H9 (cell line): ENCODE data around the gene C3orf49. TPM values are rescaled to one million over a fixed set of nuclear protein-coding genes. Genes with fewer than 3 reads are reported as not detected.

Experiments
- DNase-seq: peaks from one replicate; pipeline ENCODE4 v3.0.0-alpha.2; 2017
- H2AFZ ChIP-seq: one replicate; pipeline ENCODE4 v1.6.1; 2013; ENCODE audit warnings: mild to moderate bottlenecking, low read length, control low read depth, moderate library complexity
- H2AK5ac ChIP-seq: 2 replicates; pipeline ENCODE4 v1.6.1; 2013; ENCODE audit warnings: low read length, control low read depth, mixed read lengths; ENCODE audit not compliant: insufficient read length
- H2BK120ac ChIP-seq: one replicate; pipeline ENCODE4 v1.6.1; 2013; ENCODE audit warnings: low read depth, mild to moderate bottlenecking, low read length, control low read depth, inconsistent platforms; ENCODE audit not compliant: poor library complexity, severe bottlenecking
- H2BK12ac ChIP-seq: 2 replicates; pipeline ENCODE4 v1.6.1; 2013; ENCODE audit warnings: low read length, control low read depth, mixed read lengths, low read depth; ENCODE audit not compliant: insufficient read length
- H2BK15ac ChIP-seq: 2 replicates; pipeline ENCODE4 v1.6.1; 2013; ENCODE audit warnings: low read depth, low read length, control low read depth
- H2BK20ac ChIP-seq: one replicate; pipeline ENCODE4 v1.6.1; 2013; ENCODE audit warnings: low read depth, mild to moderate bottlenecking, low read length, control low read depth, inconsistent platforms; ENCODE audit not compliant: poor library complexity, severe bottlenecking
- H2BK5ac ChIP-seq: 2 replicates; pipeline ENCODE4 v1.6.1; 2013; ENCODE audit warnings: low read length, control low read depth, mixed read lengths; ENCODE audit not compliant: insufficient read length
- H3K14ac ChIP-seq: 2 replicates; pipeline ENCODE4 v1.6.1; 2013; ENCODE audit warnings: low read length, control low read depth; ENCODE audit not compliant: insufficient read depth
- H3K18ac ChIP-seq: 2 replicates; pipeline ENCODE4 v1.6.1; 2013; ENCODE audit warnings: low read depth, mild to moderate bottlenecking, mixed read lengths, low read length, control low read depth; ENCODE audit not compliant: insufficient read length
- H3K23ac ChIP-seq: 2 replicates; pipeline ENCODE4 v1.6.1; 2013; ENCODE audit warnings: low read length, control low read depth, mixed read lengths, low read depth; ENCODE audit not compliant: insufficient read length
- H3K23me2 ChIP-seq: 2 replicates; pipeline ENCODE4 v1.6.1; 2013; ENCODE audit warnings: low read depth, mild to moderate bottlenecking, mixed read lengths, low read length, control low read depth; ENCODE audit not compliant: insufficient read length, poor library complexity, severe bottlenecking
- H3K27ac ChIP-seq: 2 replicates; pipeline ENCODE4 v1.5.1; 2013; ENCODE audit warnings: low read length, control low read depth, mixed read lengths, low read depth; ENCODE audit not compliant: insufficient read length
- H3K27me3 ChIP-seq: 2 replicates; pipeline ENCODE4 v1.6.1; 2013; ENCODE audit warnings: low read length, control low read depth, inconsistent platforms; ENCODE audit not compliant: insufficient read depth
- H3K4ac ChIP-seq: 2 replicates; pipeline ENCODE4 v1.6.1; 2013; ENCODE audit warnings: low read depth, mild to moderate bottlenecking, control low read depth, inconsistent platforms, low read length, moderate library complexity
- H3K4me1 ChIP-seq: 2 replicates; pipeline ENCODE4 v1.6.1; 2013; ENCODE audit warnings: low read length, control low read depth, inconsistent platforms; ENCODE audit not compliant: insufficient read depth
- H3K4me2 ChIP-seq: 2 replicates; pipeline ENCODE4 v1.6.1; 2013; ENCODE audit warnings: low read length, control low read depth, mixed read lengths; ENCODE audit not compliant: insufficient read length, insufficient read depth
- H3K56ac ChIP-seq: 2 replicates; pipeline ENCODE4 v1.6.1; 2013; ENCODE audit warnings: low read depth, mild to moderate bottlenecking, mixed read lengths, low read length, control low read depth; ENCODE audit not compliant: insufficient read length
- H3K79me1 ChIP-seq: 2 replicates; pipeline ENCODE4 v1.6.1; 2013; ENCODE audit warnings: low read depth, mild to moderate bottlenecking, moderate library complexity, low read length, control low read depth, inconsistent platforms; ENCODE audit not compliant: insufficient read depth, poor library complexity, severe bottlenecking
- H3K79me2 ChIP-seq: 2 replicates; pipeline ENCODE4 v1.6.1; 2013; ENCODE audit warnings: low read length, control low read depth, inconsistent platforms; ENCODE audit not compliant: insufficient read depth
- H3K9ac ChIP-seq: 2 replicates; pipeline ENCODE4 v1.6.1; 2013; ENCODE audit warnings: low read length, control low read depth, mixed read lengths; ENCODE audit not compliant: insufficient read length; ENCODE audit errors: extremely low read depth
- H3K9me3 ChIP-seq: one replicate; pipeline ENCODE4 v1.6.1; 2013; ENCODE audit warnings: low read depth, low read length, inconsistent platforms; ENCODE audit not compliant: control insufficient read depth
- H3T11ph ChIP-seq: one replicate; pipeline ENCODE4 v1.6.1; 2013; ENCODE audit warnings: mild to moderate bottlenecking, low read length, control low read depth, inconsistent platforms
- H4K20me1 ChIP-seq: one replicate; pipeline ENCODE4 v1.6.1; 2013; ENCODE audit not compliant: control insufficient read depth, insufficient read length, insufficient read depth
- H4K5ac ChIP-seq: 2 replicates; pipeline ENCODE4 v1.6.1; 2013; ENCODE audit warnings: low read depth, mild to moderate bottlenecking, mixed read lengths, low read length, control low read depth; ENCODE audit not compliant: insufficient read length
- H4K8ac ChIP-seq: replicated peaks from 2 replicates; pipeline ENCODE4 v1.6.1; 2013; ENCODE audit warnings: low read length, control low read depth, mixed read lengths, low read depth; ENCODE audit not compliant: insufficient read length
- H4K91ac ChIP-seq: 2 replicates; pipeline ENCODE4 v1.6.1; 2013; ENCODE audit warnings: low read depth, mild to moderate bottlenecking, moderate library complexity, mixed read lengths, low read length, control low read depth; ENCODE audit not compliant: insufficient read length
- H3K27ac Mint-ChIP-seq, 3 experiments: 2 replicates in 2 of 3; 3 replicates in 1 of 3; pipeline ENCODE4 v1.8.0; 2020 to 2021; ENCODE audit warnings: mixed read lengths in 3 of 3, mild to moderate bottlenecking in 1 of 3, moderate library complexity in 1 of 3
- H3K27me3 Mint-ChIP-seq: 2 replicates; pipeline ENCODE4 v1.8.0; 2021; ENCODE audit warnings: low read depth, mild to moderate bottlenecking, moderate library complexity, mixed read lengths
- H3K36me3 Mint-ChIP-seq, 3 experiments: 2 replicates in 2 of 3; 3 replicates in 1 of 3; pipeline ENCODE4 v1.8.0; 2020 to 2021; ENCODE audit warnings: low read depth in 3 of 3, mixed read lengths in 3 of 3; ENCODE audit not compliant: insufficient read depth in 1 of 3
- H3K4me1 Mint-ChIP-seq, 2 experiments: 2 replicates each; pipeline ENCODE4 v1.8.0; 2020; ENCODE audit warnings: mixed read lengths in 2 of 2
- H3K4me3 Mint-ChIP-seq, 2 experiments: 2 replicates in 1 of 2; 3 replicates in 1 of 2; pipeline ENCODE4 v1.8.0; 2020 to 2021; ENCODE audit warnings: mild to moderate bottlenecking in 2 of 2, mixed read lengths in 2 of 2, moderate library complexity in 1 of 2
- H3K9me3 Mint-ChIP-seq, 2 experiments: 2 replicates in 1 of 2; 3 replicates in 1 of 2; pipeline ENCODE4 v1.8.0; 2020; ENCODE audit warnings: mild to moderate bottlenecking in 2 of 2, mixed read lengths in 2 of 2, moderate library complexity in 1 of 2
- total RNA-seq: library from RNA; stranded (reverse); gene quantifications from 2 replicates; pipeline ENCODE4 v1.2.1, GENCODE V29; 2021
- TF ChIP-seq, protein P1 (sequence below): fragments of 200-600 bp; sonication (generic); conservative IDR thresholded peaks from 3 replicates; pipeline ENCODE4 v1.8.0; 2021; ENCODE audit warnings: antibody characterized with exemption, mild to moderate bottlenecking

Gene C3orf49
- total RNA-seq, 1 experiment from 2014 or later, result not detected

GRCh38 chr3:63842127-63842526, 23.0 kb downstream of the C3orf49 start:
- H3K9me3 Mint-ChIP-seq, result peaks cover 0 to 3% of the 10 kb centered on the region in 2 experiments; a peak in 2 of 5 replicates
- no peak overlapping the region for H3K18ac ChIP-seq
- DNase-seq, result no peak
- H3K23me2 ChIP-seq, result no peaks in the 10 kb centered on the region
- no peak overlapping the region for H3K4me3 Mint-ChIP-seq
- H4K5ac ChIP-seq, result no peak overlapping the region
- no peak overlapping the region for H3K4ac ChIP-seq
- H2BK20ac ChIP-seq, result no peak overlapping the region
- no peak overlapping the region for H2AK5ac ChIP-seq
- no peak overlapping the region for H3K56ac ChIP-seq
- no peak overlapping the region for H3K27ac Mint-ChIP-seq
- H3K23ac ChIP-seq, result no peak overlapping the region
- H2AFZ ChIP-seq, result no peak overlapping the region
- H3K79me1 ChIP-seq, result no peaks in the 10 kb centered on the region
- H3K9ac ChIP-seq, result no peak overlapping the region
- H3K36me3 Mint-ChIP-seq, result peaks cover 0 to 8% (median 0%) of the 10 kb centered on the region in 3 experiments; a peak in 3 of 7 replicates
- H4K8ac ChIP-seq, result no peak overlapping the region
- no peaks in the 10 kb centered on the region for H4K20me1 ChIP-seq
- no peak overlapping the region for H2BK12ac ChIP-seq
- no peak overlapping the region for H2BK120ac ChIP-seq
- no peaks in the 10 kb centered on the region for H3K79me2 ChIP-seq
- H3K4me2 ChIP-seq, result no peak overlapping the region
- no peak overlapping the region for H3K14ac ChIP-seq
- no peaks in the 10 kb centered on the region for H3K4me1 ChIP-seq
- no peak overlapping the region for H4K91ac ChIP-seq
- H2BK5ac ChIP-seq, result no peak overlapping the region
- H3K27ac ChIP-seq, result no peak overlapping the region
- TF ChIP-seq, protein P1, sequence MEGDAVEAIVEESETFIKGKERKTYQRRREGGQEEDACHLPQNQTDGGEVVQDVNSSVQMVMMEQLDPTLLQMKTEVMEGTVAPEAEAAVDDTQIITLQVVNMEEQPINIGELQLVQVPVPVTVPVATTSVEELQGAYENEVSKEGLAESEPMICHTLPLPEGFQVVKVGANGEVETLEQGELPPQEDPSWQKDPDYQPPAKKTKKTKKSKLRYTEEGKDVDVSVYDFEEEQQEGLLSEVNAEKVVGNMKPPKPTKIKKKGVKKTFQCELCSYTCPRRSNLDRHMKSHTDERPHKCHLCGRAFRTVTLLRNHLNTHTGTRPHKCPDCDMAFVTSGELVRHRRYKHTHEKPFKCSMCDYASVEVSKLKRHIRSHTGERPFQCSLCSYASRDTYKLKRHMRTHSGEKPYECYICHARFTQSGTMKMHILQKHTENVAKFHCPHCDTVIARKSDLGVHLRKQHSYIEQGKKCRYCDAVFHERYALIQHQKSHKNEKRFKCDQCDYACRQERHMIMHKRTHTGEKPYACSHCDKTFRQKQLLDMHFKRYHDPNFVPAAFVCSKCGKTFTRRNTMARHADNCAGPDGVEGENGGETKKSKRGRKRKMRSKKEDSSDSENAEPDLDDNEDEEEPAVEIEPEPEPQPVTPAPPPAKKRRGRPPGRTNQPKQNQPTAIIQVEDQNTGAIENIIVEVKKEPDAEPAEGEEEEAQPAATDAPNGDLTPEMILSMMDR, result no peak
- H3T11ph ChIP-seq, result no peak overlapping the region
- H3K27me3 Mint-ChIP-seq, result no peaks in the 10 kb centered on the region
- H3K4me1 Mint-ChIP-seq, result peaks cover 4 to 17% of the 10 kb centered on the region in 2 experiments
- no peaks in the 10 kb centered on the region for H3K9me3 ChIP-seq
- H3K27me3 ChIP-seq, result no peaks in the 10 kb centered on the region
- H2BK15ac ChIP-seq, result no peak overlapping the region
